HG03457 (cell line): ENCODE results near the gene RBBP7.

Experiments
- ATAC-seq: cut with Tn5 transposase; IDR thresholded peaks from one replicate; pipeline ENCODE4 v1.9.1; 2021; ENCODE audit warnings: moderate number of reproducible peaks; ENCODE audit not compliant: unreplicated experiment

RBBP7 gene

DNA sequence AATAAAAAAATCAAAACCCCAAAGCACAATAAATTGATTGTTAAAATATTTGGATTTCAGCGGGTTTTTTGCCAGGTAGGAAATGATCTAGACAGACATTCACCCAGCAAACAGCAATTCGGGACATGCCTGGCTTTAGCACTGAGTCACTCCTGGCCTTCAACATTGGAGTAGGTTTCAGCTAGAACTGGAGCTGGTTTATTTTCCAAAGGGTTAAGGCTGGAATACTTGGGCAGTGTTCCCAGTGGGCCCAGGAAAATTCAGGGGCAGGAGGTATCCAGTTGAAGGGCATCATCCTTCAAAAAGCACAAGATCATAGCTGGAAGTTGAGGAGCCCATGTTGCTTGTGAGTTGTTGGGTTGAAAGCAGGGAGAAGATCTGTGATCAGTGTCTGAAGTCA, 42.9 kb downstream of the RBBP7 start:
- no peak for ATAC-seq

DNA sequence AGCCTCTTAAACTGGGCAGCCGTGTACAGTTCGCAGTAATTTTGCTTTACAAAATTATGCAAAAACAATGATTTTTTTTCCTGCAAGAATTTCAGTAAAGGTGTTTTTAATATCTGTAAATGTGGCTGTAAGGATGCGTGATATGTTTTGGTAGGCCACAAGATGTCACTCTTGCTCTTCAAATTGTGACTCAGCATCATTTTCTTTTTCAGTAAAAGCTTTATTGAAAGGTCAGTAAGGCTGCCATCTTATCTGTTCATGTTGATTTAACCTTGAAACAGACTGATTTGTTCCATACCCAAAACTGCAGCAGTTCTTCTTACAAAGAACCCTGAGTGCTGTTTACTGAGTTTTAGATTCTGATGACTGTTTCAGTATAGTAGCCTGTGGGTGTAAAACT, 44.0 kb downstream of the RBBP7 start:
- ATAC-seq: no peak

DNA sequence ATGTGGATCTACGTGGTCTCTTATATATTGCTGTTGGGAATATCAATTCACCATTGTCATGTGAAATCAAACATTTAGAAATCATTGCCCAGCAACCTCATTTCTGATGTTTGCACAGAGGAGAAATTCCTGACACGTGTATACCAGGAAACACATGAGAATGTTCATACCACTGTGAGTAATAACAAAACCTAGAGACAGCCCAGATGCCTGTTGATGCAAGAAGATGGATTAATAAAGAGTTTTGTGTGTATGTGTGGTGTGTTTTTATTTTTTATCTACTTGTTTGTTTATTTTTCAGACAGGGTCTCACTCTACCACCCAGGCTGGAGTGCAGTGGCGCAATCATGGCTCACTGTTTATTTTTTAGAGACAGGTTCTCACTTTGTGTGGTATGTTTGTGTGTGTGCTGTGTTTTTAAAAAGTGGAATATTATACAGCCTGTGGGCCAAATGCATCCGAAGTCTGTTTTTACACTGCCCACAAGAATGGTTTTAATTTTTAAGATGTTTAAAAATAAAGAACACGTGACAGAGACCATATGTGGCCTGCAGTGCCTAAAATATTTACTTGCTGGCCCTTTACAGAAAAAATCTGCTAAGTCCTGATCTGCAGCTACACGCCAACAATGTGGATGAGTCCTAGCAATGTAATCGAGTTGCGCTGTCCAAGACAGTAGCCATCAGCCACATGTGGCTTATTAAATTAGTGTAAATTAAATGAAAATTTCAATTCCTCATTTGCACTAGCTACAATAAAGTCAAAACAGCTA, 44.7 kb downstream of the RBBP7 start:
- no peak for ATAC-seq

DNA sequence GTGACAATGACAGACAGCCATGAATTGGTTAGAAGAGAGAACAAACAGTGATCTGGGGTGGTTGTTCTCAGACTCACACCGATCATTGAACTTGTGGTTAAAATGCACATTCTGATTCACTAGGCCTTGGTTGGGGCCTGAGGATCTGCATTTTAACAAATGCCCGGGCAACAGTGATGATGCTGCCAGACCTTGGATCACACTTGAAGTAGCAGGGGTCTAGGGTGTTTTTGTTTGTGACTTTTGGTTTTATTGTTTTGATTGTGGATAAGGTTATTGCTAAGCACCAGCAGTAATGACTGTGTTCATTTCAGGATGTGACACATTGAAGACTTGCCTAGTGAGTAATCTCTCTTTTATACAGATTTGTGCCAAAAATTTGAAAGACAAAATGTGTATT, 47.4 kb downstream of the RBBP7 start:
- no peak for ATAC-seq

DNA sequence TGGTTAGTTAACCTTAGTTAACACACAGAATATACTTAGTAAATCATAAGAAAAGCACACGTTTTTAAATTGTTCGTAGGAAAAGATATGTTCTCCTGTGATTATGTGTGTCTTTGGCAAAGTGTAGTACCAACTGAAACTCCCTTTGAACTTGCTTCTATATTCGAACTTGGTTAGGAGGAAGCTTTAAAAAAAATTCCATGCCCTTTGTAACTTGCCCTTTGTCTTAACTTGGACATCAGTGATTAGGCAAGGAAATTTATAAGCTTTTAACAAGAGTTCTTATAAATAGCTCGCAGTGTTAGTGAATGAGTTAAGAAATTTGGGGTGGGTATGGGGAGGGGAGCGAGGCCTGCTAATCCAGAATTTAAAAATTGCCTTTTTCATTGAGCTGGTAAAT, 50.5 kb downstream of the RBBP7 start:
- ATAC-seq: no peak

DNA sequence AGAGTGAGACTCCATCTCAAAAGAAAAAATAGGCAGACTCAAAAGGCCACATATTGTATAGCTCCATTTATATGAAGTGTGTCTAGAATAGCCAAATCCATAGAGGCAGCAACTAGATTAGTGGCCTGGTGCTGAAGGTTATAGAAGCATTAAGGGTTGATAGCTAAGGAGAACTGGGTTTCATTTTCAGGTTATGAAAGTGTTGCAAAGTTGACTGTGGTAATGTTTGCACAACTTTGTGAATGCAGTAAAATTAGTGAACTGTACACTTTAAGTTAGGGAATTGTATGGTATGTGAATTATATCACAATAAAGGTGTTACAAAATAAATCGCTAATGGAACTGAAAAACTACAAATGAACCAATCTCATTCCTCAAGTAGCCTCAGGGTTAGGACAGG, 55.6 kb downstream of the RBBP7 start:
- ATAC-seq: no peak

DNA sequence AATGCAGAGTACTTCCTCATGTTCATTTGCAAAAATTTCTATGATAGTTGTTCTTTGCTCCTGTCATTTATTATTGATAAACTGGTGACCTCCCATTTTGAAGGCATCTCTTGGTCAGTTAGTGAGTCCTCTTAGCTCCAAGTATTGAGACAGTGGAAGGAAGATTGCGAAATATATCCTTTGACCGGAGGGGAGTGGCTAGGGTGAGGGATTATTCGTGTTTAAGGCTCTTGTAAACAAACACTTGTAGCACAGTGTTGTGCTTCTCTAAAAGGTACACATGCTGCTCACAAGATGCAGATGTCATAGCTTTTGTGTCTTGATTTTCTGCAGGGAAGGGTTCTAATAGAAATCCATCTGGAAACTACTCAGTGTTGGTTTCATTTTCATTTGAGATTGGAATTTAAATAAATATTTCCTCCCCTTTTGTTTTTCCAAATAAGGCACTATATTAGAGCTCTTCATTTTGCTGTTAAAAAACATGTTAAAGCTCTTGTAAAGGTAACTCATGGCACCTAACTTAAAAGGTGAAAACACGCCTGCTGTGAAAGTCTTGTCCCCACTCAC, 62.1 kb downstream of the RBBP7 start:
- ATAC-seq: no peak

DNA sequence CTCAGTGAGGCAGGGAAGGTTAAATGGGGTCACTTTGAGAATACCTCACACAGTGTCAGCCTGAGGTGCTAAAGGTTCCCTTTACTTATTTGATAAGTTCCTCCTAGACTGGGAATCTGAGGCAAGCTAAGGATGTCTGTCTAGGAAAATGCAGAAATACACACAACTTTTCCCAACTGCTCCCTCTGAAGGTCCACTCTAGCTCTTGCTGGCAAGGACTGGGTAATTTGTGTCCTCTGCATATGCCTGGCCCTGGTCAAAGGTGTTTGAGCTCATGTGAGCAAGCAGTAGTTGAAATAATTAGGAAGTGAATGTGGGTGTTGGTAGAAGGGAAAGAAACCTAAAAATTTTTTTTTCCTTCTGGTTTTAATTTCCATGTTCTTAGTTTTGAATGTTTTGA, 62.6 kb downstream of the RBBP7 start:
- no peak for ATAC-seq

DNA sequence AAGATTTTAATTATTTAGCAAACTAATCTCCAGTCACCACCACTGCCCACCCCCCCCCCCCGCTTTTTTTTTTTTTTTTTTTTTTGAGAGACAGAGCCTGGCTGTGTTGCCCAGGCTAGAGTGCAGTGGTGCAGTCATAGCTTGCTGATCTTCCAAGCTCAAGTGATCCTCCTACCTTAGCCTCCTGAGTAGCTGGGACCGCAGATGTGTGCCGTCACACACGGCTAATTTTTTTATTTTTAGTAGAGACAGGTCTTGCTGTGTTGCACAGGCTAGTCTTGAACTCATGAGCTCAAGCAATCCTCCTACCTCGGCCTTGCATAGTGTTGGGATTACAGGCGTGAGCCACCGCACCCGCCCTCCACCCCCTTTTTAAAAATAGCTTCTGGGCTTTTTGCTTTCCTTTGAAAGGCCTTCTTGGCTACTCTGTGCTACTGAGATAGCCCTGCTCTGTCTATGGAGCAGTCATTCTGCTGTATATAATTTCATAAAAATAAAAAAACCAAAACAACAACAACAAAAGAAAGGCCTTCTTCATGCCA, 65.2 kb downstream of the RBBP7 start:
- ATAC-seq: no peak

DNA sequence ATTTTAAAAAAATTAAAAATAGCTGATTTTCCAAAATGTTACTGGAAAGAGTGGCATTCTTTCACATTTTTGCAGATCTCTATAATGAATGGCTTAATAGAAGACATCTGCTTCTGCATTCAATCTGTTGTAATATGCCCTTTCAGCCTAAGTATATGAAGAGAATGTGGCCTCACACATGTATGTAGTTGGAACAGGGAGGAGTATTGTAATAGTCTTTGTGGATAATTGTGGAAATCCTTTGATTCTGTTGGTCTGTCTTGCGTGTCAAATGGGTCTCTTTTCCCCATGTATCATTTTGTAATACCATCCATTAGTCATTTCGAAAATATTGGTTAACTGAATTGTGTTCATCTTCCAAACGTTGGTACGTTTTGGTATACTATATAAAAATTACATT, 72.3 kb downstream of the RBBP7 start:
- ATAC-seq: no peak

DNA sequence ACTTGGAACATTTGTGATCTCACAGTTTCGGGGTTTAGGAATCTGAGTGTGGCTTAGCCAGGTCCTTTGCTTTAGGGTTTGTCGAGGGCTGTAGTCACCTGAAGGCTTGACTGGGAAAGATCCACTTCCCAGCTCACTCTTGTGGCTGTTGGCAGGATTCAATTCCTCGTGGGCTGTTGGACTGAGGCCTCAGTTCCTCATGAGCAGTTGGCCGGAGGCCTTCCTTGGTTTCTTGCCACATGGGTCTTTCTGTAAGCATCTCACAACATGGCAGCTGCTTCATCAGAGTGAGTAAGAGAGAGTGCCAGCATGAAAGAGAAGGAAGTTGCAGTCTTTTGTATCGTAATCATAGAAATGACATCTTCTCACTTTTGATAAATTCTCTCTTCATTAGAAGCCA, 72.8 kb downstream of the RBBP7 start:
- no peak for ATAC-seq

DNA sequence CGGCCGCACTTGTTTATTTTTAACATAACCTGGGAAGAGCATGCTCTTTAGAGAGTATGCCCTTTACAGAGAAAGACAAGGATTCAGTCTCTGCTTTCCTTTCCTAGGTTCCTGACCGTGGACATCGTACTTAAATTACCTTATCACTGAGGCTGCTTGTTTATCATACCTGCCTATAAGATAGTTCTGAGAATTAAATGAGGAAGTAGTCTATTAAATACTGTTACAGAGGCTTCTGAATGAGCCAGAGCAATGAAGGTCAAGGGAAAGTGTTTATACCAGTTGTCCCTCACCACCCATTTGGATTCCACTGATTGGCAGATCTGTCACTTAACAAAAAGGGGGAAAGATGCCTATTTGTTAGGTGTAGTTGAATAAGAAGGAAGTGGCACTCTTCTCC, 73.9 kb downstream of the RBBP7 start:
- no peak for ATAC-seq
